Measurements from ENCODE around the gene ADAM15.

ADAM15 gene, protein sequence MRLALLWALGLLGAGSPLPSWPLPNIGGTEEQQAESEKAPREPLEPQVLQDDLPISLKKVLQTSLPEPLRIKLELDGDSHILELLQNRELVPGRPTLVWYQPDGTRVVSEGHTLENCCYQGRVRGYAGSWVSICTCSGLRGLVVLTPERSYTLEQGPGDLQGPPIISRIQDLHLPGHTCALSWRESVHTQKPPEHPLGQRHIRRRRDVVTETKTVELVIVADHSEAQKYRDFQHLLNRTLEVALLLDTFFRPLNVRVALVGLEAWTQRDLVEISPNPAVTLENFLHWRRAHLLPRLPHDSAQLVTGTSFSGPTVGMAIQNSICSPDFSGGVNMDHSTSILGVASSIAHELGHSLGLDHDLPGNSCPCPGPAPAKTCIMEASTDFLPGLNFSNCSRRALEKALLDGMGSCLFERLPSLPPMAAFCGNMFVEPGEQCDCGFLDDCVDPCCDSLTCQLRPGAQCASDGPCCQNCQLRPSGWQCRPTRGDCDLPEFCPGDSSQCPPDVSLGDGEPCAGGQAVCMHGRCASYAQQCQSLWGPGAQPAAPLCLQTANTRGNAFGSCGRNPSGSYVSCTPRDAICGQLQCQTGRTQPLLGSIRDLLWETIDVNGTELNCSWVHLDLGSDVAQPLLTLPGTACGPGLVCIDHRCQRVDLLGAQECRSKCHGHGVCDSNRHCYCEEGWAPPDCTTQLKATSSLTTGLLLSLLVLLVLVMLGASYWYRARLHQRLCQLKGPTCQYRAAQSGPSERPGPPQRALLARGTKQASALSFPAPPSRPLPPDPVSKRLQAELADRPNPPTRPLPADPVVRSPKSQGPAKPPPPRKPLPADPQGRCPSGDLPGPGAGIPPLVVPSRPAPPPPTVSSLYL

DNA sequence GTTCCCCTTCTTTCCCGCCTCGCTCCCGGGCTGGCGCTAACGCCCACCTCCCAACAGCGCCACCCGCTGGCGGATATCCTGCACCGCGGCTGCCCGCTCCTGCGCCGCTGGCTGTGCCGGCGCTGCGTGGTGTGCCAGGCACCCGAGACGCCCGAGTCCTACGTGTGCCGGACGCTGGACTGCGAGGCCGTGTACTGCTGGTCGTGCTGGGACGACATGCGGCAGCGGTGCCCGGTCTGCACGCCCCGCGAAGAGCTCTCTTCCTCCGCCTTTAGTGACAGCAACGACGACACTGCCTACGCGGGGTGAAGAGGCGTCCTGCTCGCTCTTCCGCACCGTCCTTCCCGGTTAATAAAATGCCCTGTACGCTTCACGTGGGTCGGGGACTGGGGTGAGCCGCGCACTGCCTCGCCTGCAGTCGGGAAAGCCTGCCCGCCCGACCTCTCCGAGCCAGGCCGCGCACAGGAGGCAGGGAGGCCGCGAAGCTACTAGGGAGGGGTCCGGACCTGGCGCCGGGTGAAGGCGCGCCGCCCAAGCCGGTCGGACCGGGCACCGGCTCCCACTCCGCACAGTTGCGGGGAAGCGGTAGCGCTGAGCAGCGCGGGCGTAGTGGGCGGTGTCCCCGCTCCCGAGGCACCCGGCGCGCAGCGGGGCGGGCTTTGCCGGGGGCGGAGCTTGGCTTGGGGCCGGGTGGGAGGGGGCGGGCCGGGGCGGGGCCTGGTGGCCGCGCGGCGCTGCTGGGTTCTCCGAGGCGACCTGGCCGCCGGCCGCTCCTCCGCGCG, at the start of gene ADAM15:
Gene ADAM15, plus strand, starts transcription at position 757 of the 782 bp plus-strand sequence. CDS start 71 bp downstream, outside the sequence.
- DNase-seq, result peak; percentile 85

DNA sequence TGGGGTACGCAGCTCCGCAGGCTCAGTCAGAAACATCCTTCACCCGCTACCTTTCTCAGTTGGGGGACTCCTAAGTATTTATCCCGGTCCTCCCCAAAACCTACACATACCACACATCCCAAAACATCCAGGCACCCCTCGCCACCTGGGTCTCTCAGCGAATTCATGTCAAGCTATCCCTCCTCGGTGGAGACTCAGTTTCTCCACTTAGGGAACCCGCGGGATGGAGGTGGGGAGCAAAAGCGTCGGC, 49.8 kb upstream of the ADAM15 start:
- no peak for DNase-seq

DNA sequence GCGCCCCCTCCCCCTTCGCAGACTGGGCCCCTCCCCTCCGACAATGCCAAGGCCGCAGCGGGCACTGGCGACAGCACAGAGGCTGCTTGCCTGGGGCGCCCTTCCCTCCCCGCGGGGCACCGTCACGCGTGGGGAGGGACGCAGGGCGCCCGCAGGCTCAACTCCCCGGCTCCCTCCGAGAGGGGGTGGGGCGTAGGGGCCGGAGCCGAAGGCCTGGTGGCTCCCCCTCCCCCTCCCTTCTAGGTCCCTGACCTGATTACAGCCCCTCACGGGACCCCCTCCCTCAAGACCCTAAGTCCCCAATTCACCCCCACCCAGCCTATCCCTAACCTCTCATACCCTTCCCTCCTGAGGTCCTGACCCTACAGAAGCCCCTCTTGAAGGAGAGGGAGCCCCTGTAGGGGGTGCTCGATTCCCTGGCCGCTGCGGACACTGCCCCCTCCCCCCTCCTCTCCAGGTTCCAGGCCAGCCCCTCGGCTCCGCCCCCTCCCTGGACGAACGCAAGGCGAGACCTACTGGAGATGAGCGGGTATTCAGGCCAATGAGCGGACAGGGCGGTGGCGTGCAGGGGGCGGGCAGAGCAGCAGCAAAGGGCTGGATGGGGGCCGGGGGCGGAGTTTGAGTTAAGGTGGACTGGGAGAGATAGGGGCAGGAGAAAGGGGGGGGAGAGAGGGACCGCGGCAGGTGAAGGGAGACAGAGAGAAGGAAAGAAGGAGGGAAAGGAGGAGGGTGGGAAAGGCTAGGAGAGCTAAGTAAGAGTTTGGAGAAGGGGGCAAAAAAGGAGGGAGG, 49.2 kb upstream of the ADAM15 start:
- DNase-seq, result peak; percentile 99

DNA sequence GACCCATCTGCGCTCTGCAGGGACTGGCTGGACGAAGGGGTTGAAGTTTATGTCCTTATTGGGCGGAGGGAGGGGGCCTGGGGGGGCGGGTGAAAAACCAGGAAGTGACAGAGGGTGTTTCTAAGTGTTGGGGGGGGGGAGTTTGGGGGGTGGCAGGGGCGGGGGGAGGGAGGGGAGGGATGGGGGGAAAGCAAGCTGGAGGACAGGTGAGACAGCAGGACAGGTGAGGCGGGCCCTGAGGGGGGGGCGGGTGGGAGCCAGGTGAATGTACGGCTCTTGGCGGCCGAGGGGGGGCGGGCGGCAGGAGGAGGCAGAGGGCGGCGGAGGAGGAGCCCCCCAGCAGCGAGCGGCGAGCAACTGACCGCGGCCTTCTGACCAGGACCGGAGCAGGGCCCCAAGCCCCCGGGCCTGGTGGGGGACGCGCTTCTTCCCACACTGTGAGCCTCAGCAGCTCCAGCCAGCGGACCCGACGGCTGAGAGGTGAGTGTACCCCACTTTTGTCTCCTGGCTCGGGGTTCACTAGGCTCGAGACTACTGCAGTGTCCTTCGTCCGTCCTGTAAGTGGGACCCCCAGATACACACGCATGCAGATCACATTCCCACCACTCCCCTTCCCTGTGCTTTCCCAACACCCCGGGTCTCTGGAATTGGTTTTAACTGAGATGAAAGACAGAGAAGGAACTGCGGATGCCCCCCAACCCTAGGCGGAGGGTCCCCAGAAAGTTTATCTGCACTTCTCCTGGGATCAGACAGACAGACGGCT, 48.5 kb upstream of the ADAM15 start, which contains the start of gene ZBTB7B:
Gene ZBTB7B, plus strand, starts transcription at position 339 of the 763 bp plus-strand sequence. CDS start 11,859 bp downstream, outside the sequence.
- peak; percentile 20 for DNase-seq

DNA sequence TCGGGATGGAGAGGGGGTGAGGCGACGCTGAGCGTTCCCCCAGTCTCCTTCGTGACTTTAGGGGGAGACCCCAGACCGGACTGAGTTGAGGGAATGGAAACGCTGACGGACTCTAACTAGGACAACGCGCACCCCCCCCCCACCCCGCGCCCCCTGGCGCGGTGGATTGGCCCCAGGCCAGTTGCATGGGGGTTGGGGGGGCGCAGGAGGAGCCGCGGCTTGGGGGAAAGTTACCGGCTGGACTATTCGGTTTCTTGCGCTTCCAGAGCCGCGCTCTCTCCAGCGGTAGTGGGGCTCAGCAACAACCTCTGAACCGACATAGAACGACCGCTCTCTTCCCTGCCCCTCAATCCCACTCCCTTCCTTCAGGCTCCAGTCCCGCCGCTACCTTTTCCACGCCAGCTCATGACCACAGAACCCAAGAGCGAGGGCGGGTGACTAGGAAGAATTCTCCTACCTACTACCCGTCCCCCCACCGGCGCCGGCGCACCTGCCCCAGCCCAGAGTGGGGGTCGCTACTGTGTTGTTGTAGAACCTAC, 47.8 kb upstream of the ADAM15 start:
- no peak for DNase-seq

DNA sequence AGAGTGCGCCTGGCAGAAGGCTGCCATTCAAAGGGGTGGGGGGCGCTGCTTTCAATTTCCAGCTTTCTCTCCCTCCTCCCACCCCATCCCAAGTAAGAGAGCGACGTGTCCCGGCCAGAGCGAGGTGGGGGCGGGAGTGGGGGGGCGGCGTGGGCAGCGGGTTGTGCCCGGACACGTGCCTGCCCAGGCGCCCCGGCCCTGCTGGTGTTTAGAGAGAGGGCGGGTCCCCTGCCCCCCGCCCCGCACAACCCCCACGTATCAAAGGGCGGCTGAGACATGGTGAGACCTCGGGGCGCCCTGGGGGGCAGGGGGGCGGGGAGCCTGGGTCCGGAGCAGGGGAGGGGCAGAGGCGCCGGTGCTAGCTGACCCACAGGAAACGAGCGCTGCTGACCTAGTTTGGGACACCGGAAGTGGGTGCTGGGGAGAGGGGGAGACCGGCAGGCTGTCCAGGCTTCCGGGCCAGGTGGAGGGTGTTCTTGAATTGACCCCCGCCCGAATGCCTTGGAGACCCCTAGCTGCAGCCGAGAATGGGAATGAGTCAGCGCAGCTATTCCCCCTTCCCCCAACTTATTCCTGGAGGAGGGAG, 47.3 kb upstream of the ADAM15 start:
- no peak for DNase-seq

DNA sequence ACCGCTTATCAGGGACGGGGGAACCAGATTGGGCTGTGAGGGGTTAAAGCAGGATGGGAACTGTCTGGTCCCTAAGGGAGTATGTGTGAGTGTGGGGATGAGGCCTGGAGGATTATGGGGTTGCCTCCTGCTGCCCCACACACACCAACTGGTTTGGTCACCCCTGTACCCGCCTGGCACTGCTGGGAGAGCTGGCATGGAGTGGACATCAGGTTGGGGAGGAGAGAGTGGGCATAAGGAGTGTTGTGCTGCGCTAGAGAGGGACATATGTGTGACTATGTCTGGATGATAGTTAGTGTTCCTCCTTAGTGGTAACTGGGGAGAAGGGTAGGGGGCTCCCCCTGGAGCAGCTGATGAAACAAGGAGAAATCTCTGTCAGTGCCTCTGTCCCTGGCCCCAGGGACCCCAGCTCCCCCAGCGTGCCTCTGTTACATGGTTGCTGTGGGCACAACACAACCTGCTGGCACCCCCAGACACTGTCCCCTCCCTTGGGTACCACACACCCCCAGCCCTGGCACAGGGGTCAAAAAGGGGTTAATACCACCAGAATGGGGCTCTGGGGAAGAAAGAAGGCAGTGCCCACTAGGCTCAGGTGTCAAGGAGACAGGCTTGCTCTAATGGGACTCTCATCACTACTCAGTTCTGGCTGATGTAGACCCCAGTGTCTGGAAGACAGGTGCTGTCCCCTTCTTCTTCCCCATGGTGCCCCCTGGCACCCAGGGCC, 46.6 kb upstream of the ADAM15 start:
- DNase-seq, result no peak

DNA sequence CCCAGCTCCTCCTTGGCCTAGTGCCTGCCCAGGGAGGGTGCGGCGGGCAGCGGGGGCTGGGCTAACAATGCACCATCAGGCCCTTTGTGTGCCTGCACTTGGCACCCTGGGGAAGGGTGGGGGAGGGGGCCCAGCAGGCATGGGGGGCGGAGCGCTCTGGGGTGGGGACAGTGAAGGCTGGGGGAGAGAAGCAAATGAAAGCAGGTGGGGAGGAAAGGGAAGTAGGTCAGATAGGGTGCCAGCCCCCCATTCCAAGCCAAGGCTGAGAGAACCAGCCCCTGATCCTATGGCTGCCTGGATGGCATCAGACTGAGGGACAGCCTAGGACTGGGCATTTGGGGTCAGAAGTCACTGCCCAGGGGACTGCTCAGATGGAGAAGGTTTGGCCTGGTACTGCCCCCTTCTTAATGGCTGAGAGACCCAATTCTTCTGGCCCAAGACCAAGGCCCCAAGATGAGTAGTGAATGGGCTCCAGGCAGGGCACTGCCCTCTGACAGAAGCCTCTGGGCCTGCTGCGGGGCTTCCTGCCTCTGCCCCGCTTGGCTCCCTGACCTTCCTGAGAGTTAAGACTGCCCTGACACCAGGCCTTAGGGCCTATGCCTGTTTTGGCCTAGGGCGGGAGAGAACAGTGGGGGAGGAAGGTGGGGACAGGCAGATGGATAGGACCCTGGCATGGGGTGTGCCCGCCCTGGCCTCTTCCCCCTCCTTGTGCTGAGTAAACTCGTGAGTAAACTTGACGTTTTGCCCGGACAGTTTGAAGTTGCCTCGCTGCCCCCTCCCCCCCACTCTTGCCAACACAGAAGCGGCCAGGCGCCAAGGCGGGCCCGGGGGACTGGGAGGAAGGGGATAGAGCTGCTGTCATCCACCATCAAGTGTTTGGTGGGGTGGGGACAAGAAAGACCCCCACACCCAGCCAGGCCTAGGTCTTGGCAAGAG, 45.8 kb upstream of the ADAM15 start:
- no peak for DNase-seq

DNA sequence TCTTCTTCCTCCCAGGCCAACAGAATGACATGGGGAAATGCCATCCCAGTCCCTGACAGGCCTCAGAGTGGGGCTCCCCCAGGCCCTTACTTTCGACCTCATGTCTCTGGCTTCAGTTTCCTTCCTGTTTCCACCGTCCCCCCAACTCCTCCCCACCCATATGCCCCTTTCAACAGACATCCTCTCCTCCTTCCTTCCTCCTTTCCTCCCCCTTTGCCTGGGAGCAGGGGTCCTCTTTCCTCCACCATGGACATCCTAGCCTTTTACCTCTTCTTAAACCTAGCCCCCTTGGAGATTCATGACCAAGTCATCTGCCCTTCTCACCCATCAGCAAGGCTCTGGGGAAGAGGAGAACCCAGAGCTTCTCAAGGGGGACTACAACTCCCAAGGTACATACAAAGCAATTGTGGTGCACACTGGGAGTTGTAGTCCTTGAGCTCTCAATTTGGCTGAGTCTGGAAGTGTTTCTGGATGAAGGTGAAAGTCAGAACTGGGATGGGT, 44.5 kb upstream of the ADAM15 start:
- DNase-seq, result peak; percentile 56

DNA sequence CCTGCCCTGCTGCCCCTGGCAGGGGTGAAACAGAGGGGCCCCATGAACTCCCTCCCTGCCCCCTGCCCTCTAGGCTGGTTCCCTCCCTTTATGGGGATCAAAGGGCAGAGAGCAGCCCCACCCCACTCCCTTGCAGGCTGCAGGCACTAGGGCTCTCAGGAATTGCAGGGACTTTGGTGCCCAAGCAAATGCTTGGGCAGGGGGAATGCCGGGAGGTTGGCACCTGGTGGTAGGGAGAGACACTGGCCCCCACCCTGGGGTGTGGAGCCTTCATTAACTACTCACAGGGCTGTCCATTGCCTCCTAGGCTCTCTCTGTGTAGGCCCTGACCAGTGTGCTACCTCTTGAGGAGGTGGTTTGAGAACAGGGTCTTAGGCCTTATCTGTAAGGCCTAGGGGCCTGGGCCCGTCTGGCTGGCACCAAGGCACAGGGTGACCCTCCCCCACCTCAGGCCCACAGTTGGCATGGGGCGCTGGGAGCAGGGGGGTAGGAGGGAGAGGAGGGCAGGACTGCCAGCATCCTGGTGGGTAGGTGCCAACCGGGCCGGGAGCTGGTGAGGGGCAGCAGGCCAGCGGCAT, 43.8 kb upstream of the ADAM15 start:
- DNase-seq, result no peak

DNA sequence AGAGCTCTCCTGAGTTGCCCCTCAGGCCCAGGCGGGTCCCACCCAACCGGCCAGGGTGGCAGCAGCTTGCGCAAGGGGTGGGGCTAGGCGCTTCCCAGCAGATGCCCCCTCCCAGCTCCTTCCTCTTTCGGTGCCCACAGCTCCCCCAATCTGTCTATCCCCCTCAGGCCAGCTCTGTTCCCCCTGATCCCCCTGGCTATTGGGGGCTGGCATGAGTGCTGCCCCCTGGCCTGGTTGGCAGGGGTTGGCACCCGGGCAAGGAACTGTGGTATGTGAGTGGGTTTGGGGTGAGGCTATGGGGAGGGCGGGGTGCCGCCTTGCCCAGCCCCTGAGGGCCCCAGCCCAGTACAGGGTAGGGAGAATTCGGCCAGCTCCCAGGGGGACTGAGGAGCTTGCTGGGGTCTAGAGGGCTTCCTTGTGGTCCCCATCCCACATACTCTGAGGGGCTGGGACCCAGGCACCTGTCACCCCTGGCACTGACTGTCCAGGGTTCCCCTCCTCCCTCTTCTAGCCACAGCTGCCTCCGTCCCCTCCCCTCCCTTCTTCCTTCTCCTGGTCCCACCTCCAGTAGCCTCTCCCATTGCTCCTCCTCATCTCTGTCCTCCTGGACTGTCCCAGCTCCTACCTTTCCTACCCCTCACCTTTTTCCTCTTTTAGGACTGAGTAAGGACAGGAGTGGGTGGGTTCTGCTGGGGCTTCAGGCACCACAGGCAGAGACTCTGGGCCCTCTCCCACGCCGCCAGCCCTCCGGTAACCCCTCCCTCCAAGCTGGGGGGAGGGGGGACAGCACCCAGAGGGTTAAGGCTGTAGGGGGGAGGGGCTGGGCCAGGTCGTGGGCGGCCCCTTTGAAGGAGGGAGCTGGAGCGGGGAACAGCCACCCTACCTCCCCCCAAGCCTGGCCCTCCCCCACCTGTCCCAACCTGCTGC, 42.8 kb upstream of the ADAM15 start:
- DNase-seq, result peak; percentile 89

DNA sequence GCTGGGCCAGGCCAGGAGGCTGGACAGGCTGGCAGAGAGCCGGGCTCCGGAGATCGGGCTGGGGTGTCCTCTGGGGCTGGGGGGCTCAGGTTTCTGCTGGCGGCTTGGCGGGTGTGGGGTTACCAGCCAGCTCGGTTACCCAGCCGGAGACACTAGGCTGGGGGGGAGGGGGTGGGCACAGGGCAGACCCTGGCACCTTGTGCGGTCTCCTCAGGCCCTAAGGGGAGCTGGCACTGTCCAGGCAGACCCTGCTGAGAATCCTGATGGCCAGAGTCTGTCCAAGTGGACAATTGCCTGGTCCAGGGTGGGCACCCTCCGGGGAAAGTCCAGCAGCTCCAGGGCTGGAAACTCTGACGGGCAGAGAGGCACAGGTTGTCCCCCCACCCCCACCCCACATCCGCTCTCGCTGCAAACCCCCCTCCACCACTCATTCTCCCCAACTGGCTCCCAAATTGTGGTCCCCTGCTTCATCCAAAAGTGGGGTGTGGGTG, 41.9 kb upstream of the ADAM15 start:
- peak; percentile 51 for DNase-seq

DNA sequence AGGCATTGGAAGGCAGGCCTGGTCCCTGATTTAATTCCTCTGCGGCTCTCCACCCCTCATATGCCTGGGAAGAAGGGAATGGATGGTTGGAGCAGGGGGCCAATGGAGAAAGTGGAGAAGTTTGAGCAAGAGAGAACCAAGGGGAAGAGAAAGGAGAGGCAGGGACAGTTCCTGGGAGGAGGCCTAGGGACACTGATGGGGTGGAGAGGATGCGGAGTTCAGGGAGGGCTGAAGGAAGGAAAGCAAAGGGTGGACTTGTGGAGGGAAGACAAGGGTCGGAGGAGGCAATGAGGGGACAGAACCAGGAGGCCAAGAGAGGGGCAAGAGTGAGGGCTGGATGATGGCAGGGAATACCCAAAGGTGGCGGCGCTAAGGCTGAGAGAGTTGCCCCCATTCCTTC, 41.4 kb upstream of the ADAM15 start:
- no peak for DNase-seq

DNA sequence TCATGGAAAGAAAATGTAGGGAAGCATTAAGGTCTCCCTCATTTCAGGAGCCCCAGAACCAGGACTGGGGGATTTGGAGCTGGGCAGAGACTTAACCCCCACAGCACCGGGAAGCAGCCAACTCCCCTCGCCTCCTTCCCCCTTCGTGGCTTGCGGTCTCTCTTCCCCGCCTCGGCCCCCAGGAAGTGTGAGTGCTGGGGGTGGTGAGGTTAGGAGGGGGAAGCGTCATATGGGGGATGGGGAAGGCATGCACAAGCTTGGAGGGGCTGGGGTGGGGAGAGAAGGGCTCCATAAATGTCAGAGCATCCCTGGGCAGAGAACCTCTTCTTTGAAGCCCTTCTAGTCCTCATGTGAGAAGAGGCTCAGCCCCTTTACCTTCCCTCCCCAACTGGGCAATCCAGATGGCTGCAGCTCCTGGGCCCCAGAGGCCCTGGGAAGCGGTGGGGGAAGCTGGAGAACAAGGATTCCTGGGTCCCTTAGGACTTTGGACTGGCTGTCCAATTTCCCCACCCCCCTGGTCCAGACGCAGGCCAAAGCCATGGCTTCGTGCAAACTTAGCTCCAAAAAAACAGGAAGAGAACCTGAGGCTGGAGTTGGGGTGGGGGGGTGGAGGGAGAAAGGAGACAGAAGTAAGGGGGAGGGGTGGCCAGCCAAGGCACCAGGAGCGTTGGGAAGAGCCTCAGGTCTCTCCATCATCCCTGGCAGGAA, 40.8 kb upstream of the ADAM15 start:
- DNase-seq, result no peak

DNA sequence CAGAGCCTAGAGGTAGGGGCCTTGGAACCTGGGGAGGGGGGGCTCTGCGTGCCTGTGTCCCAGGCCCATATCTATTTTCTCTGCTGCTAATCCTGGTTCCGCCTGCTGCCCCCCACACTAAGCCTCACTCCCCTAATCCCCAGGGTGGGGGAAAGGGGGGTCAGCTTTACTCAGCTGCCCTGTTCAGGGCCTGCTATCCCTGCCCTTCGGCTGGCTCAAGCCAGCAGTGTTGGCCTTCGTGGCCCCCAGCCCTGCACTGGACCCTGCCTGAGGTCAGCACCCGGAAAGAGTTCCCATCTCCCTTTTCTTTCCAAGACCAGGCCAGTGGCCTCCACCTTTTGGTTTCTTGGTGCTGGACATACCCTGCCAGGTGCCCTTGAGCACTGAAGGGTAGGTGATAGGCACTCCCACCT, 40.1 kb upstream of the ADAM15 start:
- DNase-seq, result no peak

DNA sequence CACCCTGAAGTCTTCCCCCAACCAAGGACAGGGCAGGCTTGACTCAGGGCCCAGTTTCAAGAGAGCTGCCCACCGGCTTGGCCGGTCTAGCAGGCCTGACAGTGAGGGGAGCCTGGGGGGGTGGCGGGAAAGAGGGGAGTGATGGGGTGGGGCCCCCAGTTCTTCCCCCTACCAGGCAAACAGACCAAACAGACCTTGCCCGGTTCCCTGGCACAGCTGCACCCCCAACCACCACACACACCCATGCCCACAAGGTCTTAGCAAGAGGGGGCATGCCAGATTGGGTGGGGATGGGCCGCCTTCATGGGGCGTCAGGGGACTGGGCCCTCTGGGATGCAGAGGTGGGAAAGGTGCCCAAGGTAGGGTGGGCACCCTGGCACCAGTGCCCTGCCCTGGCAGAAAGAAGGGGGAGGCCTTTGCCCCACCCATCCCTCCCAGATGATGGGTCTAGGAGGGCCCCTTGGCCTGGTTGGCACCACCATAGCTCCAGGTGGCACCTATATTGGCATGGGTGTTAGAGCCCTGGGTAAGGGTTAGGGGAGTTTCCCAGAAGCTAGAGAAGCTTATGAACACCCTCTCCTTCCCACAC, 39.6 kb upstream of the ADAM15 start:
- no peak for DNase-seq

Data from activated CD4-positive, alpha-beta T cell treated with anti-CD3 and anti-CD28 coated beads for 48 hours (primary cell).